ENCODE results near the gene ZNF280C.
"Not testable (repeated sequence)": the region's sequence is repeated elsewhere in the genome, so short reads cannot be mapped to it uniquely, and the experiment has no call there.

ZNF280C gene

GRCh38 chrX:130268449-130269170 lies at the start of gene ZNF280C:
ZNF280C (minus strand) TSS chrX:130268899; CDS start chrX:130260449, 8,450 bp downstream.
- peak; percentile 77 for DNase-seq (ENCODE audit: low read depth, low spot score)

- DNase-seq (ENCODE audit: low read depth, low spot score): no peak
Measured at GRCh38 chrX:130304587-130305368, 36.1 kb upstream of the ZNF280C start.

GRCh38 chrX:130301977-130302376 lies 33.3 kb upstream of the ZNF280C start:
- DNase-seq (ENCODE audit: low read depth, low spot score): no peak

- no peak for DNase-seq (ENCODE audit: low read depth, low spot score)
Measured at GRCh38 chrX:130301405-130301804, 32.7 kb upstream of the ZNF280C start.

- no peak for DNase-seq (ENCODE audit: low read depth, low spot score)
Measured at GRCh38 chrX:130300010-130300282, 31.2 kb upstream of the ZNF280C start.

GRCh38 chrX:130299279-130300009 lies 30.7 kb upstream of the ZNF280C start:
- no peak for DNase-seq (ENCODE audit: low read depth, low spot score)

GRCh38 chrX:130296743-130297142 lies 28.0 kb upstream of the ZNF280C start:
- no peak for DNase-seq (ENCODE audit: low read depth, low spot score)

GRCh38 chrX:130296297-130296678 lies 27.6 kb upstream of the ZNF280C start:
- no peak for DNase-seq (ENCODE audit: low read depth, low spot score)

GRCh38 chrX:130295519-130296296 lies 27.0 kb upstream of the ZNF280C start:
- DNase-seq (ENCODE audit: low read depth, low spot score): no peak

GRCh38 chrX:130287071-130287770 lies 18.5 kb upstream of the ZNF280C start:
- no peak for DNase-seq (ENCODE audit: low read depth, low spot score)

- no peak for DNase-seq (ENCODE audit: low read depth, low spot score)
Measured at GRCh38 chrX:130285710-130286109, 17.0 kb upstream of the ZNF280C start.

- no peak for DNase-seq (ENCODE audit: low read depth, low spot score)
Measured at GRCh38 chrX:130285069-130285620, 16.4 kb upstream of the ZNF280C start.

GRCh38 chrX:130282151-130282550 lies 13.5 kb upstream of the ZNF280C start:
- DNase-seq (ENCODE audit: low read depth, low spot score): no peak

GRCh38 chrX:130280901-130281300 lies 12.2 kb upstream of the ZNF280C start:
- no peak for DNase-seq (ENCODE audit: low read depth, low spot score)

- DNase-seq (ENCODE audit: low read depth, low spot score): not testable (repeated sequence)
Measured at GRCh38 chrX:130272253-130272652, 3.6 kb upstream of the ZNF280C start.

- not testable (repeated sequence) for DNase-seq (ENCODE audit: low read depth, low spot score)
Measured at GRCh38 chrX:130269391-130269790, 692 bp upstream of the ZNF280C start.

- no peak for DNase-seq (ENCODE audit: low read depth, low spot score)
Measured at GRCh38 chrX:130267956-130268448, 697 bp downstream of the ZNF280C start.

- DNase-seq (ENCODE audit: low read depth, low spot score): no peak
Measured at GRCh38 chrX:130264573-130264972, 4.1 kb downstream of the ZNF280C start.

GRCh38 chrX:130263016-130263415 lies 5.7 kb downstream of the ZNF280C start:
- DNase-seq (ENCODE audit: low read depth, low spot score): no peak

- no peak for DNase-seq (ENCODE audit: low read depth, low spot score)
Measured at GRCh38 chrX:130262231-130262630, 6.5 kb downstream of the ZNF280C start.
